Endometrium (tissue), 2 donors: ENCODE measurements around the gene OR2T5.
"Not testable (repeated sequence)": the region's sequence is repeated elsewhere in the genome, so short reads cannot be mapped to it uniquely, and the experiment has no call there.

Source experiments
- FAIRE-seq: peaks from 2 replicates; lab custom pipeline; 2012; peaks lifted over from hg19 to GRCh38; lab: Jason Lieb, UNC
- donor health status: control.
- donor health status: control.

OR2T5 gene

DNA sequence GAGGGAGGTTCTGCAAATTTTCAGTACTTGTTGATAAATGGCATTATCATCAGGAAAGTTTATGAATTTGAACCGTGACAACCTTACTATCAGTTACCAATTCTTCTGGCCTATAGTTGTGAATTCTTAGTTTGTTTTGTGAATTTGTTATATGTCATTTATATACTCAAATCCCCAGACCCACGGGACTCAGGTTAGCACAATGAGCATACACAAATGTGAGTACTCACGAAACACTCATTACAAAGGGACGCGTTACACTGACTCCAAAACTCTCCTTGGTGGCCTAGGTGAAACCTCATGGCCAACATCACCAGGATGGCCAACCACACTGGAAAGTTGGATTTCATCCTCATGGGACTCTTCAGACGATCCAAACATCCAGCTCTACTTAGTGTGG is at the start of gene OR2T5:
OR2T5 (plus strand) TSS at position 301 of the 400 bp plus-strand sequence; CDS start at position 301, 0 bp downstream.
- not testable (repeated sequence) for FAIRE-seq

GRCh38 chr1:248438668-248439067 is 49.7 kb upstream of the OR2T5 start:
- FAIRE-seq, result not testable (repeated sequence)

DNA sequence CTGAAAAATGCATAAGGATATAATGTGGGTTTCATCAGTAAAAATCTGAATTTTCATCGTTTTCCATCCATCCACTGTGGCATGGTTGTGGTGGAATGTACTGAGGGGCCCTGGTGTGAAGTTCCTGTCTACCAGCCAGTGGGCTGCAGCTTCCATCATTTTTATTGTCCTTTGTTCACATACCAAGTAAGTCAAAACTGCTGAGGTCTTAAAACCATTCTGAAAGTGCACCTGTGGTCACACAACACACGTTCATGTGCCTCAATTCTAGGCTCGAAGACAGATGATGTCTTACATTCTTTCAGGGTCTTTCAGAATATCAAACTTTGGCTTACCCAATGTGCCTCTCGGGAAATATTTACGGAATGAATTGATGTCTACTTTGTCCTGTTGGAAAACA is 49.1 kb upstream of the OR2T5 start:
- not testable (repeated sequence) for FAIRE-seq

- FAIRE-seq, result not testable (repeated sequence)
Measured at GRCh38 chr1:248442500-248443277, 45.7 kb upstream of the OR2T5 start.

DNA sequence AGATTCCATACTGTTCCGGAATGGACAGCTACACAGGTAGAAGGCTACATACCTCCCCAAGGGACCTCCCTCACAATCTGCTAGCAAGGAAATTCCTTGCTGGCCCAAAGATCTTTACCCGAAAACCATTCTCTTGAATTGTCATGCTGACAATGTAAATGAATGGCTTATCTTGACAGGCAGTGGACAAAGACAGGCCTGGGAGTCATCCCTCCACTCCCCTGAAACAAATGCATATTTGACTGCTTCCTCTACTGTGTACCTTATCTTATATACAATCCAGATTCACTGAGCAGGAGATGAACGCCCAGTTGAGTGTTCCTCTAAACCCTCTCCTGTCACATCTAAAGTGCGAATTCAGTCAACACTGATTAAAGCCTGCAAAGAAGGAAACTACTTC is 43.8 kb upstream of the OR2T5 start:
- FAIRE-seq, result not testable (repeated sequence)

- not testable (repeated sequence) for FAIRE-seq
Measured at GRCh38 chr1:248445399-248445798, 43.0 kb upstream of the OR2T5 start, which contains the start of gene OR2T2. Gene OR2T2, plus strand, starts transcription at chr1:248445637. Its CDS starts 7,161 bp downstream, at chr1:248452798.

- not testable (repeated sequence) for FAIRE-seq
Measured at GRCh38 chr1:248448409-248449074, 39.8 kb upstream of the OR2T5 start.

- not testable (repeated sequence) for FAIRE-seq
Measured at GRCh38 chr1:248449821-248450465, 38.4 kb upstream of the OR2T5 start.

GRCh38 chr1:248450466-248451145 is 37.8 kb upstream of the OR2T5 start:
- not testable (repeated sequence) for FAIRE-seq

- FAIRE-seq, result not testable (repeated sequence)
Measured at GRCh38 chr1:248453619-248454018, 34.8 kb upstream of the OR2T5 start.

- not testable (repeated sequence) for FAIRE-seq
Measured at GRCh38 chr1:248455045-248455444, 33.3 kb upstream of the OR2T5 start.

GRCh38 chr1:248456635-248457034 is 31.8 kb upstream of the OR2T5 start:
- not testable (repeated sequence) for FAIRE-seq

- FAIRE-seq, result not testable (repeated sequence)
Measured at GRCh38 chr1:248459117-248459516, 29.3 kb upstream of the OR2T5 start.

DNA sequence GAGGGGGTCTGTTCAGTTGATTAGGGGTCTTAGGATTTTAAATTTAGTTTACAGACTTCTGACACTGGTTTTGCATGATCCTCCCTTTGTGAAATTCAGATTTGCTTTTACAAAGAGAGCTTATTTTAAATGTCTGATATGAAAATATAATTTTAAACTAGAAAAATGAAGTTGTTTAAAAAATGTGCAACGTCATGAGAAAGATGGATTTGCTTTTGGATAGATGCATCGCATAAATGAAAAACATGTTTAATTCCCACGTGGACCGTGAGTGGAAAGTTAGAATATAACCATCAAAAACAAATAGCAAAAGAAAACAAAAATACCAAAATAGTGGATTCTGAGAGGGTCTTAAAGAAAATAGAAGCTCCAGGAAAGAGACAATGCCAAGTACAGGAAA is 17.2 kb upstream of the OR2T5 start:
- no peak for FAIRE-seq

DNA sequence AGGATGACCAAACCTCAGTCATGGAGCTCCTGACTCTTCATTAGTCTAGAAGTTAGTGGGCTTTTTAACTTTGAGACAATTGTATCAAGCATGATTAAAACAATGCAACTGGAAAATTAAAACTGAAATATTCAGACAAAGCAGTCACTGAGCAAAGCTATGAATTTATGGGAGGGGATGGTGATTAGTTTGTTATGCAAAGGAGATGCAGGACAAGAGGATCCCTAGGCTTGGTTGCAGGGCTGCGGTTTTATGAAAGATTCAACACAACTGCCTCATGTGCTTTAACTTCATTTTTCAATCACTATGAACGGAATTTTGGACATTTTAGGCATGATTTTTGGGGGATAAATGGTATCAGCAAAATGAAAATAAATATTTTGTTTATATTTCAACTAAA is 16.3 kb upstream of the OR2T5 start:
- FAIRE-seq, result not testable (repeated sequence)

GRCh38 chr1:248473051-248473450 is 15.3 kb upstream of the OR2T5 start, which contains the start of gene OR2T3:
Gene OR2T3, plus strand, starts transcription at chr1:248473351. Its CDS starts 0 bp downstream, at chr1:248473351.
- not testable (repeated sequence) for FAIRE-seq

GRCh38 chr1:248475660-248476059 is 12.7 kb upstream of the OR2T5 start:
- not testable (repeated sequence) for FAIRE-seq

DNA sequence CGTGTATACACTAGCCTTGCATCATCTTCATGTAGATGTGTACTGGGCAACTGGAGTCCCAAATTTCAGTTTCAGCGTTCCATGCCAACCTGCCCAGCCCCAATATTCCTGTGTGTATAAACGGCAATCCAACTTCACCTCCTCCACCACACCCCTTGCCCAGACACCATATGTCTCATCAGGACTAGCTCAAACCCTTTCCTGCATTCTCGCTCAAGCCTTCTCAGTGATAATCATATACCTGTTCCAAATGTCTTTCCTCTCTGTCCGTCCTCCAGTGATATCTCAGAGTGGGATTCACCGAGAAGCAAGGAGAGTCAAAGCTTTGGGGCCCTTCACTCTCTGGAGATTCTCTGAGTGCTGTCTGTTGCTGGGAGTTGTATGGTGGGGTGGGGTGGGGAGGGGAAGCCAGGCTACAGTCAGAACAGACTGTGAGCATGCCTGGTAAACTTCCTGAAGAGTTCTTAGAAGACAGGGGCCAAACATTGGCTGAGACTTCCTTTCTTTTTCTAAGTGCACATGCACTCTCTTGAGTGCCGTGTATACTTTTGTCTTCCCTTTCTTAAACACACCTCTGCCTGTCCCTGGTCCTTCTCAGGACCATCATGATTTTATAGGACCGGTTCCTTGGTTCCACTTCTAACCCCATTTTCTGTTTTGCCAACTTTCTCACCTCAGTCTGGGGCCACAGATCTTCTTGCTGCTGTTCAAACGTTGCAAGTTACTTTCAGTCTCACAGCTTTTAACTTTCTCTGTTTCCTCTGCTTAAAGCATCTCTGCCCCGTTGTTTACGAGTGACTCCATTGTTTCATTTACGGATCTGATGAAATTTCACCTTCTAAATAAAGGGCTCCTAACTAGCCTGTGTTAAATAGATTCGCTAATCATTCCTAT is 6.5 kb upstream of the OR2T5 start:
- FAIRE-seq, result not testable (repeated sequence)

DNA sequence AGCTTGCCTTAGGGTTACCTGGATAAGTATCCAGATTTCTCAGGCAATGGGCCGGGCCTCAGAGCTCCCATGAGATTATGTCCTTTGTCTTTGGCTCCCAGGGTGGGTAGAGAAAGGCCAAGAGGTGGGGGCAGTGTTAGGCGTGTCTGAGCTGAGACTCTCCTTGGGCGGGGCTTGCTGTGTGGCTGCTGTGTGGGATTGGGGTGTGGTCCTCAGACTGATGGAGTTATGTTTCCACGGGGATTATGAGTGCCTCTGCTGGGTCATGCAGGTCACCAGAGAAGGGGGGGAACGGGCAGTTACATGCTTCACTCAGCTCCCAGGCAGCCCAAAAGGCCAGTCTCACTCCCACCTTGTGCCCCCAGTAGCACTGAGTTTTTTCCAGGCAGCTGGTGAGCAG is 8.3 kb downstream of the OR2T5 start:
- not testable (repeated sequence) for FAIRE-seq

DNA sequence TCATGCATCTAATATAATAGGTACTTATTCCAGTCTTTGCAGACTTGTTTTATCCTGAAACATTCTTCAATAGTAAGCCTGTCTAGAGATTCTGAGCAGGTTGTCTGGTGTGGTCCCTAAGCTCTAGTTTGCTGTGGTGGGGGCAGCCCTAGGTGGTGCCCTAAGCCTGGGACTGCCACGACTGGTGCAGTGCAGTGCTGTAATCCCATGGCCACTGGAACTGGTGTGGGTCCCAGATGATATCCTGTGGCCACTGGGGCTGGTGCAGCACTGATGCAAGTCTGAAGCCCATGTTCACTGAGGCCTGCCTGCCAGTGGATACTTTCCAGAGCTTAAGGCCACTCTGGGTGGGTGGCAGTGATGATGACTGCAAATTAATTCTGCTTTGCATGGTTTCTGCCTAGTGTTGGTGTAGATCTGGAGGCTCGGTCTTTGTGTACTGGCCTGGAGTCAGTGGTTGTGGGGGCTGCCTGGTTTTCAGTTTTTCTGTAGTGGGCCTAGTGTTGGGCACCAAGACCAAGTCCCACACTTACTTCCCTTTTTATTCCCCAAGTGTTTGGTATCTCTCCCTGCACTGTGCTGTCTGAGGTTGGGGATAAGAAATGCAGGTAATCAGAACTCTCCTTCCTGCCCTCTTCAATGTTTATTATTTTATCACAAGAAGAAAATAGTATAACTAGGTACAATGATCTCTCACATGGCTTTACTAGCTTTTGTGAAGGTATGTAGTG is 12.1 kb downstream of the OR2T5 start:
- FAIRE-seq, result not testable (repeated sequence)
